Measurements from ENCODE around the gene CHST9.

GRCh38 chr18:26999797-27000196, 185.3 kb downstream of the CHST9 start:
- no peak for TF ChIP-seq CTCF (IDR thresholded peaks at IDR 0.05; ENCODE audit: poor library complexity)
- TF ChIP-seq EZH2phosphoT487 (IDR thresholded peaks at IDR 0.05; ENCODE audit: low read depth, severe bottlenecking, unreplicated experiment): no peak
- TF ChIP-seq EZH2 (IDR thresholded peaks at IDR 0.05; ENCODE audit: borderline replicate concordance): no peak

Data from hepatocyte (in vitro differentiated cells).